Neural cell (in vitro differentiated cells): ENCODE results near the gene NSMF. TPM values are rescaled to one million over a fixed set of nuclear protein-coding genes. Genes with fewer than 3 reads are reported as not detected.

Experiments used
- H2AFZ ChIP-seq: fragments of 200-600, 300-800 bp; sonication (generic), shearing (Covaris generic); 2 replicates; pipeline ENCODE4 v1.6.0; 2014; ENCODE audit warnings: low read depth, mild to moderate bottlenecking, antibody characterized with exemption, low read length, moderate library complexity
- H3F3A ChIP-seq: fragments of 200-600 bp; shearing (Covaris generic); 2 replicates; pipeline ENCODE4 v1.6.1; 2016; ENCODE audit warnings: mild to moderate bottlenecking, moderate library complexity, mixed read lengths, antibody characterized with exemption, low read length; ENCODE audit not compliant: insufficient read depth, poor library complexity, severe bottlenecking
- H3K27ac ChIP-seq: fragments of 200-600, 300-800 bp; sonication (generic), shearing (Covaris generic); 2 replicates; pipeline ENCODE4 v1.5.1; 2014; ENCODE audit warnings: mild to moderate bottlenecking, low read length, moderate library complexity
- H3K27me3 ChIP-seq: fragments of 300-800, 200-600 bp; sonication (generic), shearing (Covaris generic); 2 replicates; pipeline ENCODE4 v1.6.0; 2014; ENCODE audit warnings: mild to moderate bottlenecking, low read depth, low read length, moderate library complexity; ENCODE audit not compliant: insufficient read depth
- H3K36me3 ChIP-seq: fragments of 300-800, 200-600 bp; sonication (generic), shearing (Covaris generic); 2 replicates; pipeline ENCODE4 v1.5.1; 2014; ENCODE audit warnings: mild to moderate bottlenecking, antibody characterized with exemption, low read length, moderate library complexity; ENCODE audit not compliant: insufficient read depth
- H3K4me2 ChIP-seq: fragments of 300-800, 200-600 bp; sonication (generic), shearing (Covaris generic); 2 replicates; pipeline ENCODE4 v1.6.0; 2014; ENCODE audit warnings: mild to moderate bottlenecking, low read length
- H3K4me3 ChIP-seq: fragments of 300-800, 200-600 bp; sonication (generic), shearing (Covaris generic); 2 replicates; pipeline ENCODE4 v1.5.1; 2014; ENCODE audit warnings: mild to moderate bottlenecking, low read length, moderate library complexity
- H3K79me2 ChIP-seq: fragments of 200-600 bp; shearing (Covaris generic); replicated peaks from 2 replicates; pipeline ENCODE4 v1.6.0; 2014; ENCODE audit warnings: mild to moderate bottlenecking, low read length, moderate library complexity; ENCODE audit not compliant: insufficient read depth
- H3K9ac ChIP-seq: fragments of 300-800, 200-600 bp; sonication (generic), shearing (Covaris generic); 2 replicates; pipeline ENCODE4 v1.6.1; 2016; ENCODE audit warnings: mild to moderate bottlenecking, low read length, mixed read lengths
- H3K9me2 ChIP-seq: fragments of 200-600 bp; shearing (Covaris generic); 2 replicates; pipeline ENCODE4 v1.6.1; 2016; ENCODE audit warnings: mild to moderate bottlenecking, low read length, mixed read lengths; ENCODE audit not compliant: insufficient read depth
- H3K9me3 ChIP-seq: fragments of 200-600, 300-800 bp; sonication (generic), shearing (Covaris generic); 2 replicates; pipeline ENCODE4 v1.6.1; 2016; ENCODE audit warnings: mild to moderate bottlenecking, mixed run types, low read length, moderate library complexity, mixed read lengths
- H4K20me1 ChIP-seq: fragments of 200-600 bp; shearing (Covaris generic); 2 replicates; pipeline ENCODE4 v1.6.1; 2016; ENCODE audit warnings: mild to moderate bottlenecking, mixed run types; ENCODE audit not compliant: insufficient read depth
- CTCF ChIP-seq: fragments of 450-650 bp; IDR thresholded peaks from 2 replicates; pipeline ENCODE4 v1.5.1; 2014; ENCODE audit warnings: antibody characterized with exemption, mild to moderate bottlenecking, moderate library complexity; ENCODE audit not compliant: poor library complexity, severe bottlenecking
- EP300 ChIP-seq: fragments of 450-650 bp; conservative IDR thresholded peaks from 2 replicates; pipeline ENCODE4 v1.6.1; 2014; ENCODE audit warnings: antibody characterized with exemption, mild to moderate bottlenecking, moderate library complexity; ENCODE audit not compliant: poor library complexity, severe bottlenecking
- EZH2 ChIP-seq: fragments of 200-600, 300-800 bp; shearing (Covaris generic), sonication (generic); IDR thresholded peaks from 2 replicates; pipeline ENCODE4 v1.6.1; 2014; ENCODE audit warnings: antibody characterized with exemption, low read length, borderline replicate concordance, mild to moderate bottlenecking; ENCODE audit not compliant: insufficient read depth, poor library complexity, severe bottlenecking
- MXI1 ChIP-seq: fragments of 450-650 bp; conservative IDR thresholded peaks from 2 replicates; pipeline ENCODE4 v1.6.1; 2014; ENCODE audit warnings: antibody characterized with exemption, mild to moderate bottlenecking; ENCODE audit not compliant: poor library complexity, severe bottlenecking
- POLR2AphosphoS5 ChIP-seq: IDR thresholded peaks from 2 replicates; pipeline ENCODE4 v1.6.1; 2012
- RAD21 ChIP-seq: fragments of 450-650 bp; conservative IDR thresholded peaks from 2 replicates; pipeline ENCODE4 v1.6.1; 2014; ENCODE audit warnings: antibody characterized with exemption, mild to moderate bottlenecking, moderate library complexity
- SMC3 ChIP-seq: fragments of 450-650 bp; conservative IDR thresholded peaks from 2 replicates; pipeline ENCODE4 v1.6.1; 2014; ENCODE audit warnings: antibody characterized with exemption, mild to moderate bottlenecking, moderate library complexity; ENCODE audit not compliant: poor library complexity
- TAF1 ChIP-seq: IDR thresholded peaks from 2 replicates; pipeline ENCODE4 v1.6.1; 2012; ENCODE audit warnings: low read depth
- polyA plus RNA-seq: library from polyadenylated mRNA; depleted of rRNA; stranded (reverse); fragments of >200 nt; gene quantifications from 2 replicates; pipeline ENCODE4 v1.2.3, GENCODE V29; 2014
- TF ChIP-seq, protein P1 (sequence below): IDR thresholded peaks from 2 replicates; pipeline ENCODE4 v1.6.1; 2012; ENCODE audit warnings: borderline replicate concordance

NSMF gene
- polyA plus RNA-seq, 1 donor from 2014 or later = 51.2 TPM

DNA sequence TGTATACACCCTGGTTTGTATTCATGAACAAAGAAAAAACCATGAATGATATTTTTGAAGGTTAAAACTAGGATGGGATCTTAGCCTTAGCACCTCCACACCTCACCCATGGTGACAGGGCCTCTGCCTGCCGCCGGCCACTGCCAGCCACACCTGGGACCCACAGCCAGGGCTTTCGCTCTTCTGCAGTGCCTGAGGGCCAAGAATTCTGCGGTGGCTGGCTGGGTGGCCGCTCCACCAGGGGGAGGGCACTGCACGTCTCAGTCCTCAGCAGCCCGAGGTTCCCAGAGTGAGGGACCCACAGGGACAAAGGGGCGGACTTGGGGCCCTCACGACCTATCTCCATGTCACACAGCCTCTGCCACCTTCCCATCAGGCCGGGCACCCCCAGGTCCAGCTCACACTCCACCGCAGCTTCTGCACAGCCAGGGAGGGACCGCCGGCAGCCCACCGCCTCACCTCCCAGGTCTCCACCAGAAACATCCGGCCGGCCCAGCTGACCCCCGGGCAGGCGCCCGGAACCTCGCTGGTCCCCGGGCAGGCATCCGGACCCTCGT lies 43.0 kb downstream of the NSMF start:
- no peak for TF ChIP-seq EP300
- TF ChIP-seq, protein P1, sequence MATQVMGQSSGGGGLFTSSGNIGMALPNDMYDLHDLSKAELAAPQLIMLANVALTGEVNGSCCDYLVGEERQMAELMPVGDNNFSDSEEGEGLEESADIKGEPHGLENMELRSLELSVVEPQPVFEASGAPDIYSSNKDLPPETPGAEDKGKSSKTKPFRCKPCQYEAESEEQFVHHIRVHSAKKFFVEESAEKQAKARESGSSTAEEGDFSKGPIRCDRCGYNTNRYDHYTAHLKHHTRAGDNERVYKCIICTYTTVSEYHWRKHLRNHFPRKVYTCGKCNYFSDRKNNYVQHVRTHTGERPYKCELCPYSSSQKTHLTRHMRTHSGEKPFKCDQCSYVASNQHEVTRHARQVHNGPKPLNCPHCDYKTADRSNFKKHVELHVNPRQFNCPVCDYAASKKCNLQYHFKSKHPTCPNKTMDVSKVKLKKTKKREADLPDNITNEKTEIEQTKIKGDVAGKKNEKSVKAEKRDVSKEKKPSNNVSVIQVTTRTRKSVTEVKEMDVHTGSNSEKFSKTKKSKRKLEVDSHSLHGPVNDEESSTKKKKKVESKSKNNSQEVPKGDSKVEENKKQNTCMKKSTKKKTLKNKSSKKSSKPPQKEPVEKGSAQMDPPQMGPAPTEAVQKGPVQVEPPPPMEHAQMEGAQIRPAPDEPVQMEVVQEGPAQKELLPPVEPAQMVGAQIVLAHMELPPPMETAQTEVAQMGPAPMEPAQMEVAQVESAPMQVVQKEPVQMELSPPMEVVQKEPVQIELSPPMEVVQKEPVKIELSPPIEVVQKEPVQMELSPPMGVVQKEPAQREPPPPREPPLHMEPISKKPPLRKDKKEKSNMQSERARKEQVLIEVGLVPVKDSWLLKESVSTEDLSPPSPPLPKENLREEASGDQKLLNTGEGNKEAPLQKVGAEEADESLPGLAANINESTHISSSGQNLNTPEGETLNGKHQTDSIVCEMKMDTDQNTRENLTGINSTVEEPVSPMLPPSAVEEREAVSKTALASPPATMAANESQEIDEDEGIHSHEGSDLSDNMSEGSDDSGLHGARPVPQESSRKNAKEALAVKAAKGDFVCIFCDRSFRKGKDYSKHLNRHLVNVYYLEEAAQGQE = no peak
- no peak for TF ChIP-seq CTCF
- TF ChIP-seq POLR2AphosphoS5 = no peak
- TF ChIP-seq MXI1 = no peak
- no peak for TF ChIP-seq EZH2
- TF ChIP-seq SMC3 = no peak
- no peak for TF ChIP-seq TAF1
- no peak for TF ChIP-seq RAD21
- Histone ChIP-seq H3F3A (no peaks in the 10 kb centered on the region), H3K27ac (no peak overlapping the region), H3K36me3 (no peaks in the 10 kb centered on the region), H2AFZ (no peak overlapping the region), H3K9me3 (no peaks in the 10 kb centered on the region), H3K4me3 (no peak overlapping the region), H3K27me3 (no peaks in the 10 kb centered on the region), H4K20me1 (no peaks in the 10 kb centered on the region), H3K9me2 (no peaks in the 10 kb centered on the region), H3K79me2 (peaks cover 6% of the 10 kb centered on the region), H3K4me2 (no peak overlapping the region), H3K9ac (no peak overlapping the region)

GRCh38 chr9:137415451-137415850 lies 43.7 kb downstream of the NSMF start:
- no peaks in the 10 kb centered on the region for H3K9me2 ChIP-seq
- no peaks in the 10 kb centered on the region for H3K27me3 ChIP-seq
- no peaks in the 10 kb centered on the region for H3K36me3 ChIP-seq
- H3K79me2 ChIP-seq = peaks cover 3% of the 10 kb centered on the region
- H4K20me1 ChIP-seq = no peaks in the 10 kb centered on the region
- no peaks in the 10 kb centered on the region for H3F3A ChIP-seq
- no peak overlapping the region for H3K4me2 ChIP-seq
- H3K9me3 ChIP-seq = no peaks in the 10 kb centered on the region
- no peak overlapping the region for H2AFZ ChIP-seq
- no peak for TF ChIP-seq EZH2
- TF ChIP-seq POLR2AphosphoS5 = no peak
- TF ChIP-seq RAD21 = no peak
- no peak for TF ChIP-seq SMC3
- no peak for TF ChIP-seq CTCF
- H3K27ac ChIP-seq = no peak overlapping the region
- H3K9ac ChIP-seq = no peak overlapping the region
- no peak overlapping the region for H3K4me3 ChIP-seq
